ENCODE measurements around the gene MSI2.
A peak's percentile ranks its signal among the peaks of the same experiment; 100 is the strongest.

The MSI2 gene

GRCh38 chr17:57515662-57516211, 259.4 kb downstream of the MSI2 start:
- DNase-seq = no peak

- DNase-seq = no peak
These were observed 260.2 kb downstream of the MSI2 start for GRCh38 chr17:57516290-57517230.

- DNase-seq = no peak
These were observed 260.9 kb downstream of the MSI2 start for GRCh38 chr17:57517273-57517631.

GRCh38 chr17:57517632-57518456, 261.5 kb downstream of the MSI2 start:
- DNase-seq = no peak

- DNase-seq = no peak
These were observed 262.6 kb downstream of the MSI2 start for GRCh38 chr17:57518587-57519581.

- DNase-seq = no peak
These were observed 263.5 kb downstream of the MSI2 start for GRCh38 chr17:57519800-57520199.

GRCh38 chr17:57521606-57522005, 265.3 kb downstream of the MSI2 start:
- DNase-seq = no peak

- no peak for DNase-seq
These were observed 266.0 kb downstream of the MSI2 start for GRCh38 chr17:57522042-57523005.

- no peak for DNase-seq
These were observed 267.8 kb downstream of the MSI2 start for GRCh38 chr17:57523926-57524632.

- no peak for DNase-seq
These were observed 268.7 kb downstream of the MSI2 start for GRCh38 chr17:57524839-57525568.

GRCh38 chr17:57527221-57528057, 271.1 kb downstream of the MSI2 start:
- no peak for DNase-seq

GRCh38 chr17:57528058-57528451, 271.7 kb downstream of the MSI2 start:
- no peak for DNase-seq

- DNase-seq = no peak
These were observed 273.7 kb downstream of the MSI2 start for GRCh38 chr17:57530026-57530425.

- peak; percentile 14 for DNase-seq
These were observed 274.2 kb downstream of the MSI2 start for GRCh38 chr17:57530508-57530907.

GRCh38 chr17:57531078-57531477, 274.8 kb downstream of the MSI2 start:
- DNase-seq = no peak

GRCh38 chr17:57531648-57532504, 275.6 kb downstream of the MSI2 start:
- DNase-seq = no peak

- no peak for DNase-seq
These were observed 276.2 kb downstream of the MSI2 start for GRCh38 chr17:57532556-57532955.

GRCh38 chr17:57532966-57533365, 276.6 kb downstream of the MSI2 start:
- no peak for DNase-seq

Data from CD4-positive, alpha-beta T cell treated with Interleukin-21 for 1 hour (primary cell).